ENCODE data around the gene NHLH1. TPM values are rescaled to one million over a fixed set of nuclear protein-coding genes. Genes with fewer than 3 reads are reported as not detected.

NHLH1 gene
- total RNA-seq, 2 experiments from 2014 or later, result 0.63 to 0.68 TPM

GRCh38 chr1:160402001-160402795, 35.3 kb downstream of the NHLH1 start:
- H3K27ac ChIP-seq (ENCODE audit: low read depth, low read length, poor library complexity, severe bottlenecking), result no peak overlapping the region
- no TSS peak for BruUV-seq (replicated peaks)
- no peaks in the 10 kb centered on the region for H4K20me1 ChIP-seq (ENCODE audit: insufficient read depth, low read length)
- POLR2A ChIA-PET, result interaction anchor here (0.5 to 0.7 kb wide), 3 partner anchors 30 to 137 kb away, joined by 3 read pairs; no protein-coding TSS in a partner anchor
- H3K4me3 ChIP-seq (ENCODE audit: low read depth, low read length, poor library complexity, severe bottlenecking), result peak overlapping the region; percentile 70
- H3K4me1 ChIP-seq (ENCODE audit: insufficient read depth, low read length, poor library complexity, severe bottlenecking), result peaks cover 16% of the 10 kb centered on the region
- no peaks in the 10 kb centered on the region for H3K79me2 ChIP-seq (ENCODE audit: insufficient read depth, low read depth, low read length)
- peak overlapping the region; percentile 76 for H3K4me2 ChIP-seq (ENCODE audit: low read length)
- no peak for DNase-seq (ENCODE audit: low spot score)
- no peak overlapping the region for H2AFZ ChIP-seq (ENCODE audit: low read length)
- H3K9me2 ChIP-seq (ENCODE audit: insufficient read depth, low read length), result no peaks in the 10 kb centered on the region
- intact Hi-C loops (cut with micrococcal nuclease; ENCODE audit: unreplicated experiment), result no loop called here
- CTCF ChIA-PET (ENCODE audit: unreplicated experiment), result no interaction called here
- H3K36me3 ChIP-seq (ENCODE audit: insufficient read depth, low read length), result no peaks in the 10 kb centered on the region
- TF ChIP-seq EZH2phosphoT487 (IDR thresholded peaks at IDR 0.05; ENCODE audit: borderline replicate concordance, low read depth, low read length) (no peak), CTCF (conservative IDR thresholded peaks at IDR 0.05; ENCODE audit: low read length) (no peak)
- no peaks in the 10 kb centered on the region for H3K9me3 ChIP-seq (ENCODE audit: low read length)

- no peak for TF ChIP-seq EZH2phosphoT487 (IDR thresholded peaks at IDR 0.05; ENCODE audit: borderline replicate concordance, low read depth, low read length)
- H3K79me2 ChIP-seq (ENCODE audit: insufficient read depth, low read depth, low read length), result no peaks in the 10 kb centered on the region
- POLR2A ChIA-PET, result interaction anchor here (1.3 kb wide), 1 partner anchor 24 kb away, joined by 3 read pairs; no protein-coding TSS in a partner anchor
- peaks cover 16% of the 10 kb centered on the region for H3K4me1 ChIP-seq (ENCODE audit: insufficient read depth, low read length, poor library complexity, severe bottlenecking)
- DNase-seq (ENCODE audit: low spot score), result no peak
- no peaks in the 10 kb centered on the region for H4K20me1 ChIP-seq (ENCODE audit: insufficient read depth, low read length)
- H3K9me3 ChIP-seq (ENCODE audit: low read length), result no peaks in the 10 kb centered on the region
- BruUV-seq (replicated peaks), result no TSS peak
- no peaks in the 10 kb centered on the region for H3K9me2 ChIP-seq (ENCODE audit: insufficient read depth, low read length)
- H2AFZ ChIP-seq (ENCODE audit: low read length), result no peak overlapping the region
- intact Hi-C loops (cut with micrococcal nuclease; ENCODE audit: unreplicated experiment), result no loop called here
- no peaks in the 10 kb centered on the region for H3K36me3 ChIP-seq (ENCODE audit: insufficient read depth, low read length)
- no peak overlapping the region for H3K4me2 ChIP-seq (ENCODE audit: low read length)
- no peak overlapping the region for H3K27ac ChIP-seq (ENCODE audit: low read depth, low read length, poor library complexity, severe bottlenecking)
- CTCF ChIA-PET (ENCODE audit: unreplicated experiment), result no interaction called here
- H3K4me3 ChIP-seq (ENCODE audit: low read depth, low read length, poor library complexity, severe bottlenecking), result no peak overlapping the region
Measured at GRCh38 chr1:160403244-160403643, 36.4 kb downstream of the NHLH1 start.

GRCh38 chr1:160404094-160404493, 37.2 kb downstream of the NHLH1 start:
- no peaks in the 10 kb centered on the region for H3K36me3 ChIP-seq (ENCODE audit: insufficient read depth, low read length)
- CTCF ChIA-PET (ENCODE audit: unreplicated experiment), result no interaction called here
- POLR2A ChIA-PET, result interaction anchor here (1.3 kb wide), 1 partner anchor 25 kb away, joined by 3 read pairs; no protein-coding TSS in a partner anchor
- H3K4me1 ChIP-seq (ENCODE audit: insufficient read depth, low read length, poor library complexity, severe bottlenecking), result peaks cover 16% of the 10 kb centered on the region
- no peaks in the 10 kb centered on the region for H3K79me2 ChIP-seq (ENCODE audit: insufficient read depth, low read depth, low read length)
- no peaks in the 10 kb centered on the region for H3K9me3 ChIP-seq (ENCODE audit: low read length)
- peak overlapping the region; percentile 2; the same call in 1 of the 2 replicates for H3K4me2 ChIP-seq (ENCODE audit: low read length)
- intact Hi-C loops (cut with micrococcal nuclease; ENCODE audit: unreplicated experiment), result no loop called here
- H4K20me1 ChIP-seq (ENCODE audit: insufficient read depth, low read length), result no peaks in the 10 kb centered on the region
- TF ChIP-seq CTCF (conservative IDR thresholded peaks at IDR 0.05; ENCODE audit: low read length) (no peak), EZH2phosphoT487 (IDR thresholded peaks at IDR 0.05; ENCODE audit: borderline replicate concordance, low read depth, low read length) (no peak)
- H3K27ac ChIP-seq (ENCODE audit: low read depth, low read length, poor library complexity, severe bottlenecking), result no peak overlapping the region
- H3K9me2 ChIP-seq (ENCODE audit: insufficient read depth, low read length), result no peaks in the 10 kb centered on the region
- no peak overlapping the region for H3K4me3 ChIP-seq (ENCODE audit: low read depth, low read length, poor library complexity, severe bottlenecking)
- no TSS peak for BruUV-seq (replicated peaks)
- no peak overlapping the region for H2AFZ ChIP-seq (ENCODE audit: low read length)
- peak; percentile 47 for DNase-seq (ENCODE audit: low spot score)

All from OCI-LY7 (cell line).